GM23338 (cell line): Measurements from ENCODE around the gene CD34. TPM values are rescaled to one million over a fixed set of nuclear protein-coding genes. Genes with fewer than 3 reads are reported as not detected.

Source experiments
- CREB1 ChIP-seq: fragments of 250-450 bp; sonication (Bioruptor Pico); IDR thresholded peaks from 2 replicates; pipeline ENCODE4 v1.5.0; 2020; ENCODE audit warnings: low read depth, mild to moderate bottlenecking, moderate library complexity
- EZH2phosphoT487 ChIP-seq: fragments of 200-600 bp; sonication (generic); IDR thresholded peaks from one replicate; pipeline ENCODE4 v1.8.1; 2018; ENCODE audit warnings: antibody characterized with exemption; ENCODE audit not compliant: unreplicated experiment
- ZNF114 ChIP-seq: fragments of 250-450 bp; sonication (Bioruptor Pico); IDR thresholded peaks from 2 replicates; pipeline ENCODE4 v1.5.0; 2020; ENCODE audit warnings: mild to moderate bottlenecking, moderate library complexity
- ZNF331 ChIP-seq: fragments of 250-450 bp; sonication (Bioruptor Pico); IDR thresholded peaks from 2 replicates; pipeline ENCODE4 v1.5.0; 2020; ENCODE audit warnings: low read depth, mild to moderate bottlenecking, moderate library complexity
- polyA plus RNA-seq: library from polyadenylated mRNA; unstranded; fragments of >200 nt; fragmentation: Nextera tagmentation; extraction: Ambion mirVana; gene quantifications from 2 replicates; pipeline ENCODE4 v1.2.1, GENCODE V29; 2016
- total RNA-seq: library from RNA; depleted of rRNA; stranded (reverse); fragments of >200 nt; shearing (Covaris generic); gene quantifications from 2 replicates; pipeline ENCODE4 v1.2.3, GENCODE V29; 2014
- TF ChIP-seq, protein P1 (sequence below): fragments of 250-450 bp; sonication (Bioruptor Pico); IDR thresholded peaks from 2 replicates; pipeline ENCODE4 v1.5.0; 2020; ENCODE audit warnings: mild to moderate bottlenecking, moderate library complexity
- TF ChIP-seq, protein P2 (sequence below): IDR thresholded peaks from 2 replicates; pipeline ENCODE4 v1.6.1; 2016; ENCODE audit warnings: antibody characterized with exemption

The CD34 gene
- total and polyA plus RNA-seq, 2 experiments from 2014 or later = 0.07 to 0.18 TPM

DNA sequence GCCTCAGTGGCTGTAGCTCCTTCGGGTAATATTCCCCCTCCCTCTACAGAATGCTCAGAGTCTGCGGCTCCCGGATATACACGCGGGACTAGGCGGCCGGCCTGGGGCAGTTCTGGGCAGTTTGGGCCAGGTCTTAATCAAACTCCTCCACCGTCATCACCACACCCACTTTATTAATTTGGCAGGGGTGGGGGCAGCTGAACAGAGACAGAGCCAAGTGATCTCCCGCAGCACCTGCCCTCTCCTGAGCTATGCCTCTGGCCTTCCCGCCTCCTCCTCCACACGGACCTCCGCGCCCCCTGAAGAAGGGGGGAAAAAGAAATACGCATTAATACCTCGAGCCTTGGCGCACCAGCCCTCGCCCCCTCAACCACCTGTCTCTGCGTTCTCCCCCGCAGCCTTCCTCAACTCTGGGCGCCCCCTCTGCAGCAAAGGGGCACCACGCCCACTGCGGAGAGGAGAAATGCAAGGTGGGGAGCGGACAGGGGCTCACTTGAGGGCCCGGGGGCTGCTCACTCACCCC lies 42.6 kb downstream of the CD34 start (continued):
- TF ChIP-seq, protein P1, sequence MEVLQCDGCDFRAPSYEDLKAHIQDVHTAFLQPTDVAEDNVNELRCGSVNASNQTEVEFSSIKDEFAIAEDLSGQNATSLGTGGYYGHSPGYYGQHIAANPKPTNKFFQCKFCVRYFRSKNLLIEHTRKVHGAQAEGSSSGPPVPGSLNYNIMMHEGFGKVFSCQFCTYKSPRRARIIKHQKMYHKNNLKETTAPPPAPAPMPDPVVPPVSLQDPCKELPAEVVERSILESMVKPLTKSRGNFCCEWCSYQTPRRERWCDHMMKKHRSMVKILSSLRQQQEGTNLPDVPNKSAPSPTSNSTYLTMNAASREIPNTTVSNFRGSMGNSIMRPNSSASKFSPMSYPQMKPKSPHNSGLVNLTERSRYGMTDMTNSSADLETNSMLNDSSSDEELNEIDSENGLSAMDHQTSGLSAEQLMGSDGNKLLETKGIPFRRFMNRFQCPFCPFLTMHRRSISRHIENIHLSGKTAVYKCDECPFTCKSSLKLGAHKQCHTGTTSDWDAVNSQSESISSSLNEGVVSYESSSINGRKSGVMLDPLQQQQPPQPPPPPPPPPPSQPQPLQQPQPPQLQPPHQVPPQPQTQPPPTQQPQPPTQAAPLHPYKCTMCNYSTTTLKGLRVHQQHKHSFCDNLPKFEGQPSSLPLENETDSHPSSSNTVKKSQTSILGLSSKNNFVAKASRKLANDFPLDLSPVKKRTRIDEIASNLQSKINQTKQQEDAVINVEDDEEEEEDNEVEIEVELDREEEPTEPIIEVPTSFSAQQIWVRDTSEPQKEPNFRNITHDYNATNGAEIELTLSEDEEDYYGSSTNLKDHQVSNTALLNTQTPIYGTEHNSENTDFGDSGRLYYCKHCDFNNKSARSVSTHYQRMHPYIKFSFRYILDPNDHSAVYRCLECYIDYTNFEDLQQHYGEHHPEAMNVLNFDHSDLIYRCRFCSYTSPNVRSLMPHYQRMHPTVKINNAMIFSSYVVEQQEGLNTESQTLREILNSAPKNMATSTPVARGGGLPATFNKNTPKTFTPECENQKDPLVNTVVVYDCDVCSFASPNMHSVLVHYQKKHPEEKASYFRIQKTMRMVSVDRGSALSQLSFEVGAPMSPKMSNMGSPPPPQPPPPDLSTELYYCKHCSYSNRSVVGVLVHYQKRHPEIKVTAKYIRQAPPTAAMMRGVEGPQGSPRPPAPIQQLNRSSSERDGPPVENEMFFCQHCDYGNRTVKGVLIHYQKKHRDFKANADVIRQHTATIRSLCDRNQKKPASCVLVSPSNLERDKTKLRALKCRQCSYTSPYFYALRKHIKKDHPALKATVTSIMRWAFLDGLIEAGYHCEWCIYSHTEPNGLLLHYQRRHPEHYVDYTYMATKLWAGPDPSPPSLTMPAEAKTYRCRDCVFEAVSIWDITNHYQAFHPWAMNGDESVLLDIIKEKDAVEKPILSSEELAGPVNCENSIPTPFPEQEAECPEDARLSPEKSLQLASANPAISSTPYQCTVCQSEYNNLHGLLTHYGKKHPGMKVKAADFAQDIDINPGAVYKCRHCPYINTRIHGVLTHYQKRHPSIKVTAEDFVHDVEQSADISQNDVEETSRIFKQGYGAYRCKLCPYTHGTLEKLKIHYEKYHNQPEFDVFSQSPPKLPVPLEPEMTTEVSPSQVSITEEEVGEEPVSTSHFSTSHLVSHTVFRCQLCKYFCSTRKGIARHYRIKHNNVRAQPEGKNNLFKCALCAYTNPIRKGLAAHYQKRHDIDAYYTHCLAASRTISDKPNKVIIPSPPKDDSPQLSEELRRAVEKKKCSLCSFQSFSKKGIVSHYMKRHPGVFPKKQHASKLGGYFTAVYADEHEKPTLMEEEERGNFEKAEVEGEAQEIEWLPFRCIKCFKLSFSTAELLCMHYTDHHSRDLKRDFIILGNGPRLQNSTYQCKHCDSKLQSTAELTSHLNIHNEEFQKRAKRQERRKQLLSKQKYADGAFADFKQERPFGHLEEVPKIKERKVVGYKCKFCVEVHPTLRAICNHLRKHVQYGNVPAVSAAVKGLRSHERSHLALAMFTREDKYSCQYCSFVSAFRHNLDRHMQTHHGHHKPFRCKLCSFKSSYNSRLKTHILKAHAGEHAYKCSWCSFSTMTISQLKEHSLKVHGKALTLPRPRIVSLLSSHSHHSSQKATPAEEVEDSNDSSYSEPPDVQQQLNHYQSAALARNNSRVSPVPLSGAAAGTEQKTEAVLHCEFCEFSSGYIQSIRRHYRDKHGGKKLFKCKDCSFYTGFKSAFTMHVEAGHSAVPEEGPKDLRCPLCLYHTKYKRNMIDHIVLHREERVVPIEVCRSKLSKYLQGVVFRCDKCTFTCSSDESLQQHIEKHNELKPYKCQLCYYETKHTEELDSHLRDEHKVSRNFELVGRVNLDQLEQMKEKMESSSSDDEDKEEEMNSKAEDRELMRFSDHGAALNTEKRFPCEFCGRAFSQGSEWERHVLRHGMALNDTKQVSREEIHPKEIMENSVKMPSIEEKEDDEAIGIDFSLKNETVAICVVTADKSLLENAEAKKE = no peak
- TF ChIP-seq CREB1 (CRISPR knock-in tag) = no peak
- no peak for TF ChIP-seq ZNF331 (CRISPR knock-in tag)
- no peak for TF ChIP-seq ZNF114 (CRISPR knock-in tag)
- TF ChIP-seq EZH2phosphoT487 = no peak
- TF ChIP-seq, protein P2, sequence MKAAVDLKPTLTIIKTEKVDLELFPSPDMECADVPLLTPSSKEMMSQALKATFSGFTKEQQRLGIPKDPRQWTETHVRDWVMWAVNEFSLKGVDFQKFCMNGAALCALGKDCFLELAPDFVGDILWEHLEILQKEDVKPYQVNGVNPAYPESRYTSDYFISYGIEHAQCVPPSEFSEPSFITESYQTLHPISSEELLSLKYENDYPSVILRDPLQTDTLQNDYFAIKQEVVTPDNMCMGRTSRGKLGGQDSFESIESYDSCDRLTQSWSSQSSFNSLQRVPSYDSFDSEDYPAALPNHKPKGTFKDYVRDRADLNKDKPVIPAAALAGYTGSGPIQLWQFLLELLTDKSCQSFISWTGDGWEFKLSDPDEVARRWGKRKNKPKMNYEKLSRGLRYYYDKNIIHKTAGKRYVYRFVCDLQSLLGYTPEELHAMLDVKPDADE = no peak
